NCI-H146 treated with DMSO at 0.1 percent for 48 hours (cell line): ENCODE data around the gene METAP1.
"Not testable (repeated sequence)": the region's sequence is repeated elsewhere in the genome, so short reads cannot be mapped to it uniquely, and the experiment has no call there.

Experiments
- DNase-seq: peaks from one replicate; lab custom pipeline; 2025; ENCODE audit not compliant: unreplicated experiment; lab: John Stamatoyannopoulos, UW

Gene METAP1

GRCh38 chr4:99054428-99054994 is 59.0 kb downstream of the METAP1 start:
- DNase-seq = no peak

- DNase-seq = no peak
These were observed 62.7 kb downstream of the METAP1 start for GRCh38 chr4:99058228-99058627.

- DNase-seq = no peak
These were observed 64.0 kb downstream of the METAP1 start for GRCh38 chr4:99059550-99059949.

GRCh38 chr4:99061048-99061700 is 65.7 kb downstream of the METAP1 start:
- no peak for DNase-seq

- DNase-seq = no peak
These were observed 66.6 kb downstream of the METAP1 start for GRCh38 chr4:99062120-99062519.

GRCh38 chr4:99065521-99065920 is 70.0 kb downstream of the METAP1 start:
- DNase-seq = not testable (repeated sequence)

- no peak for DNase-seq
These were observed 72.1 kb downstream of the METAP1 start for GRCh38 chr4:99067617-99068016.

- no peak for DNase-seq
These were observed 75.6 kb downstream of the METAP1 start for GRCh38 chr4:99071159-99071558.

- DNase-seq = no peak
These were observed 79.3 kb downstream of the METAP1 start for GRCh38 chr4:99074816-99075215.

GRCh38 chr4:99076292-99076976 is 80.9 kb downstream of the METAP1 start:
- DNase-seq = no peak

GRCh38 chr4:99077177-99077576 is 81.7 kb downstream of the METAP1 start:
- no peak for DNase-seq

- DNase-seq = no peak
These were observed 82.8 kb downstream of the METAP1 start for GRCh38 chr4:99078336-99078735.

GRCh38 chr4:99078931-99079624 is 83.6 kb downstream of the METAP1 start:
- DNase-seq = no peak

- DNase-seq = no peak
These were observed 84.2 kb downstream of the METAP1 start for GRCh38 chr4:99079625-99080295.

GRCh38 chr4:99080869-99081268 is 85.3 kb downstream of the METAP1 start:
- not testable (repeated sequence) for DNase-seq

GRCh38 chr4:99082192-99082591 is 86.7 kb downstream of the METAP1 start:
- no peak for DNase-seq

- DNase-seq = no peak
These were observed 89.1 kb downstream of the METAP1 start for GRCh38 chr4:99084595-99084994.

GRCh38 chr4:99088023-99088449 is 92.5 kb downstream of the METAP1 start:
- DNase-seq = no peak

GRCh38 chr4:99088481-99089365 is 93.2 kb downstream of the METAP1 start, which contains the start of gene ADH5:
Gene ADH5, minus strand, starts transcription at chr4:99088788. Its CDS starts 88 bp downstream, at chr4:99088700.
- DNase-seq = peak; percentile 20
